ENCODE results near the gene TAF4.
"Not testable (repeated sequence)": the region's sequence is repeated elsewhere in the genome, so short reads cannot be mapped to it uniquely, and the experiment has no call there.

The TAF4 gene

DNA sequence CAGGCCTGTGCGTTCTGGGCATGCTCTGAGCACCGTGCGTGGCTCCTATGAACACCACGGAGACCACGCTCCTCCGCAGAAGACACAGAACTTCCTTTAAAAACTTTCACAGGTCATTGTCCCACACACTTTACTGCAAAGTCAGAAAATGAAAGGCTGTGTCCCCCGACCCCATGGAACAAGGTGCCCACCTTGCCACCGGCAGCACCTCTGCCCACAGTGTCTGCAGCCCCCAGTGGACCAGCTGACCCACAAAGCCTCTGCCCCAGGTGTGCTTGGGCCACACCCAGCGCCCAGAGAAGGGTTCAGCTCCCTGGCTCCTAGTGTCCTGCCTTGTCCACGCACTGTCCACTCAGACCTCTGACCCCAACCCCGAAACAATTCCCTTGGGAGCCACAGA lies 8.7 kb downstream of the TAF4 start:
- no peak for DNase-seq

DNA sequence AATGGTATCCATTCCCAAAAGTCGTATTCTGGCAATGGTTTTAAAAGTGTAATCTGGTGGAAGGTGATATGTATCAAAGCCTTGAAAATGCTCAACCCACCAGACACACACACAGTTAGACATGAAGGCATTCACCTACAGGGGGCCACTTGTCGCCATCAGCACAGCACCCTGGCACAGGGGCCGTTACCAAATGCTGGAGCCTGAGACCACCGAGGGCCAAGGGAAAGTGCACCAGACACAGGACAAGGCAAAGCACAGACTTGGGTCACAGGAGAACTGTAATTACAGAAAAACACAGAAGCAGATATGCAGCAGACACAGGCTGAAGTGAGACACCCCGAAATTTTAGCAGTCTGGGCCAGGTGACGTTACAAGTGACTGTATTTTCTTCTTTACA lies 9.3 kb downstream of the TAF4 start:
- no peak for DNase-seq

DNA sequence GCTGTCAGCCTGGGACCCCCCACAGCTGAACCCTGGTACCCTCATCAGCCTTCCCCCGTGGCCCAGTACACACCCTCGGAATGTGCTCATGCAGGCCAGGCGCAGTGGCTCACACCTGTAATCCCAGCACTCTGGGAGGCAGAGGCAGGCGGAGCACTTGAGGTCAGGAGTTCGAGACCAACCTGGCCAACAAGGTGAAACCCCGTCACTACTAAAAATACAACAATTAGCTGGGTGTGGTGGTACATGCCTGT lies 9.9 kb downstream of the TAF4 start:
- DNase-seq = not testable (repeated sequence)

DNA sequence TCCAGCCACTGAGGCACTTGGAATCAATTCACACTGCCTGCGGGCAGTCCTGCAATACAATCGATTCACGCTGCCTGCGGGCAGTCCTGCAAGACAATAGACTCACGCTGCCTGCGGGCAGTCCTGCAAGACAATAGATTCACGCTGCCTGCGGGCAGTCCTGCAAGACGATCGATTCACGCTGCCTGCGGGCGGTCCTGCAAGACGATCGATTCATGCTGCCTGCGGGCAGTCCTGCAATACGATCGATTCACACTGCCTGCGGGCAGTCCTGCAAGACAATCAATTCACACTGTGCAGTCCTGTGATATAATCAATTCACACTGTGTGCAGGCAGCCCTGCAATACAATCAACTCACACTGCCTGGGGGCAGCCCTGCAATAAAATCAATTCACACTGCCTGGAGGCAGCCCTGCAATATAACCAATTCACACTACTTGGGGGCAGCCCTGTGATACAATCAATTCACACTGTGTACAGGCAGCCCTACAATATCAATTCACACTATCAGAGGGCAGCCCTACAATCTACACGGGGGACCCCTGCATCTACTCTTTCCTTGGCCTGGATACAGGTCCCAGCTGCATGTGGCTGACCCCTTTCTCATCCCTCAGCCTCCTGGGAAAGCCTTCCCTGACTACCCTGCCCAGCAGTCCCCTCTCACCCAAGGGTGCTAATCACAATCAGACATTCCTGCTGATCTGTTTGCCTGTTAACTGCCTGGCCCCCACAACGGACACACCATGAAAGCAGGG lies 10.4 kb downstream of the TAF4 start:
- DNase-seq = no peak

DNA sequence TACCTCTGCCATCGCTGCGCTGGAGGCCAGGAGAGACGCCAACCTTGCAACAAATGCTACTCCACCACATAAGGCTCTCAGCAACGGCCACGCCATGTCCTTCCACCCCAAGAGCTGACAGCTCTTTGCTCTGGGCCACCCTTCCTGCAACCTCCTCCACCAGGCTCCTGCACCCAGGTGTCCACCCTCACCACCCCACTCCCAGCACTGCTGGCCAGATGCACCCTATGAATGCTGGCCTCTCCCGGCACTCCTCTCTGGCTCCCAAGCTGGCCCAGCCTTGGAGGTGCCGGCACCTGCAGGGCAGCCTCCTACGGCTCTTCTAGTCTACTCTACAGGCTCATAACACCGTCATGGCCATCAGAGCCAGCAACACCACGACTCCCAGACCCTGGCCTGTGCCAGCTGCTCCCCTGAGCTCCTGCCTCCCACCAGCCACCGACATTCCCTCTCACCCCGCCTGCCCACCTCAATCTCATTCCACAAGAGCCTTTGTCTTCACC lies 11.2 kb downstream of the TAF4 start:
- DNase-seq = no peak

DNA sequence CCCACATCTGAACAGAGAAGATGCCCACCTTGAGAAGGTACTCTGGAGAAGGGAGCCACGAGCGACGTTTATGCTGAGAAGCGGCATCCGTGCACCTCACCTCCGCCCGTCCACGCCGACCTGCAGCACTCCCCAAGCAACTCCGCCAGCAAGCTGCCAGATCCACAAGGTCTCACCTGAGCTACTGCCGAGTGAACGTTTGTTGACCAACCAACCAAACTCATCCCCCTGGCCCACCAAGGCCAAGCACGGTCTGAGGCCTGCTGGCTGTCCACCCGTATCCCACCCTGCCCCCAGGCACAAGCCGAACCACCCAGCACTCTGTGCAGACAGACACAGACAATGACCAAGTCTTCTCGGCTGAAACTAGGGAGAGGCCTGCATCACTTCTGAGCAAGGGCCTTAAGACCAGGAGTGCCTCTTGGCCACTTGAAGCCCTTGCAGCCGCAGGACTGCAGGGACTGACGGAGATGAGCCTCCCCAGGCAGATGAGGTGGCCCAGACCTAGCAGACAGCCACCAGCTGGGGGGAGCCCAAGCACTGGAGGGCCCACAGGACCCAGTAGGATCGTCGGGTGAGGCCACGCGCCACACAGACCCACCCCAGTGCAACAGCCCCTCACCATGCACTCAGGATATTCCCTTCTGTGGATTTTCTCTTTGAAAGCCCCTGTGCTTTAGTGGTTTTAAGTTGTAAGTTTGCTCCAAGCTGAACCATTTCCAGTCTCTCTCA lies 12.1 kb downstream of the TAF4 start:
- no peak for DNase-seq

DNA sequence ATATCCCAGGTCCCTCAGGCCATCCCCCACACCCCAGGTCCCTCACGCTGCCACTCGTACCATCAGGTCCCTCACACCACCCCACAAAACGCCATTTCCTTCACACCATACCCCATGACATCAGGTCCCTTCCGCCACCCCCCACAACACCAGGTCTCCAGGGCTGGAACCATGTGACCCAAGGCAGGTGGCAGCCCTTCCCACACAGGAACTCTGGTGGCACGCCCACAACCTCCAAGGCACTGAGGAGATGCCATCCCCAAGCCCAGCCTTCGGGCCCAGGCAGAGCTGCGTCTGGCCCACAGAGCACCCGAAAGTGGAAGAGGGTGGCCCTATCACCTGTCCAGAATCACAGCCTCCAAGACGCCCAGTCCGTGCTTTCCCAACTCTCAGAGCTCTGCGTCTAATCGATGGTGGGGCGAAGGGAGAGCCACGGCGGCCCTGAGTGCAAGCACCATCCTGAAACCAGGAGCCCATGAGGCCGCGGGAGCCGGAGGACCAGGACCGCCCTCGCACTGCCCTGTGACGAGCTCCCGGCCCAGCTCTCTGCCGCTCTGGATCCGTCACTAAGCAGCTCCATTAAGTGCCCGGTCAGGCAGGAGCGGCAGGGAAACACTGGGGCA lies 12.7 kb downstream of the TAF4 start:
- DNase-seq = no peak

DNA sequence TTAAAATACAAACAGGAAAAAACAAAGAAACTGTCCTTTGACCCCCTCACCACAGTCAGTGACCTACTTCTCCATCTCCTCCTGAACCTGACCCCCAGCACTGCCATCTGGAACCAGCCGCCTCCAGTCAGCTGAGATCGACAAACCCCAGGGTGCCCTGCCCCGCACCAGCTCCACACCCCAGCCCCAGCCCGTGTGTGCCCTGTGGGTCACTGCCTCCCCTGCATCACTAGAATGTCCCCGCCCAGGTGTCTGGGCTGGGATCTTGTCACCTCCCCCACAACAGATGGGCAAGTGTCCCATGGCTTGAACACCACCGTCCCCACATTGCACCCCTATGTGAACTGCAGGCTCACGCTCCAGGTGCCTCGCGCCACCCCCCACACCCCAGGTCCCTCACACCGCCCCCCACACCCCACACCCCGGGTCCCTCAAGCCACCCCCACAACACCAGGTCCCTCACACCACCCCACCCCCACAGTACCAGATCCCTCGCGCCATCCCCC lies 13.3 kb downstream of the TAF4 start:
- DNase-seq = no peak

DNA sequence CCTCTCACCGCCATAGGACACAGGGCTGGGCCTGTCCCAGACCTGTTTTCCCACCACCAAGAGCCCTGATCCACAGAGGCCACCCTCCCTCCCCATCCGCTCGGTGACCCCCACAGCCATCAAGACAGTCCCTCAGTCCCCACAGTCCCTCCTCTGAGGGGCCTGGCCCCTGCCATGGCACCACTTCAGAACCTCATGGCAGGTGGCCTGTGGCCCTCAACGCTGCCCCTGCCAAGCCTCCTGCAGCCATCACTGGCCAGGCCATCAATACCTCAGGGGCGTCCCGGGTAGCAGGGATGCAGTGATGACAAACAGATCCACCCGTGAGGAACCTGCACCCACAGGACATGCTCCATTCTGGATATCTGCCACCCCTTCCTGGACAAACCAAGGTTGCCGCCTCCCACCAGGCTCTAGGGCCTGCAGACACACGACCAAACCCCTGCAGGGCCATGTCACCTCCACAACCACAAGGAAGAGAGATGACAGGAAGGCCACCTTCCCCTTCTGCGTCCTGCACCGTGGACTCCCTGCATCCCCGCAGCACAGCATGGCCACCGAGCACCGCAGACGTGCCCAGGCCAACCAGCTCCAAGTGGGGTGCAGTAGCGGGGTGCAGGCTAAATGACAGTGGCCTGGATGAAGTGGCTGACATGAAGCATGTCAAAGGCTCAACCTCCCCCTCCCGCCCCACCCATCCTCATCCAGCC lies 14.0 kb downstream of the TAF4 start:
- DNase-seq = no peak

DNA sequence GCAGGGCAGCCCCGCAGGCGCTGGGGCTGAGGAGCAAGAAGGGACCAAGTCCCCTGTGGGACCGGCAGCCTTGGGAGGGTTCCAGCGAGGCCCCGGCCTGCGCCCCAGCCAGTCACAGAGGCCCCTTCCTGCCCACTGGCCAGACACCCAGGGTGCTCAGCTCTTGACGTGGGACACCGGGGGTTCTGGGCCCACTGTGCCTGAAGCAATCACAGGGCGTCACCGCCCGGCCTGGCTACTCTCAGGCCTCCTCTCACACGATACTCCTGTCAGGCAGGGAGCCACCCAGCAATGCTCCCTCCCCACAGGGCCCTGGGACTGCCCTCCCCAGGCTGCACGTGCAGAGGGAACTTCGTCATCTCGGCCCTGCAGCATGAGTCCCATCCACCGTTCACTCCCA lies 14.5 kb downstream of the TAF4 start:
- DNase-seq = no peak

DNA sequence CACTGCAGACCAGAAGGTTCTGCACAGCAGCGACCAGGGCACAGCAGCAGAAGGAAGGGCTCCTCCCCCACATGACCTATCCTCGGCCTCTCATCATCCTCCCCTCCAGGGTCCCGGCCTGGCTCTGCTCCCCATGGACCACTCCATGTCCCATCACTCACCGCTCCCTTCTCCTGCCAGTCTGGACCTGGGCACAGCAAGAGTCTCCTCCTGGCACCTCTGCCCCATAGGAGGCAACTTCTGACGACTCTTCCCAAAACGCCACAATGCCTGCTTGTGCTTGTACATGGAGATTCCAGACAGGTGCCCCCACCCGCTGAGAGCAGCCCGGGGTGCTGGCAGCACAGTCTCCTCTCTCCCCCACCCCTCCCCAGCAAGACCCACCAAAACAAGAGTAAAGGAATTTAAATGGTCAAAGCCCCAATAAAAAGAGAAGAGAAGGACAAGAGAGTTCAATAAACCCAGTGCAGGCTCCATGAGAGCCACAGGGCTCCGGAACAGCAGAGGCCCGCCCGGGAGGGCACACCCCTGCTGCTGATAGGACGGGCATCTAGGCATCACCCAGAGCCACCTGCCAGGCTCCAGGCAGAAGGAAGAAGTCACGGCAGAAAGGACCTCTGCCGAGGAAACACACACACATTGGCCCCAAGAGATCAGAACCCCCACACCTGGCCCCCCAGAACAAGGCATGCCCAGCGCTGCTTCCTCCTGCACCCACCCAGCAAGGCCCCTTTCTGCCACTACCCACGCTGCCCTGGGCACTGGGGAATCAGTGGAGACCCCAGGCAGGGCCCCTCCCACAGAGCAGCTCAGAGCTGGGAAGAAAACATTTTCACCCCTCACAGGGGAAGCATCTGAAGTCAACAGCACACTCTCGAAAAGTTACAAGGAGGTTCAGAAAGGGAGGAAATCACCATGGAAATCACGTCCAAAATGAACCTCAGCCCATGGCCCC lies 15.2 kb downstream of the TAF4 start:
- DNase-seq = no peak

DNA sequence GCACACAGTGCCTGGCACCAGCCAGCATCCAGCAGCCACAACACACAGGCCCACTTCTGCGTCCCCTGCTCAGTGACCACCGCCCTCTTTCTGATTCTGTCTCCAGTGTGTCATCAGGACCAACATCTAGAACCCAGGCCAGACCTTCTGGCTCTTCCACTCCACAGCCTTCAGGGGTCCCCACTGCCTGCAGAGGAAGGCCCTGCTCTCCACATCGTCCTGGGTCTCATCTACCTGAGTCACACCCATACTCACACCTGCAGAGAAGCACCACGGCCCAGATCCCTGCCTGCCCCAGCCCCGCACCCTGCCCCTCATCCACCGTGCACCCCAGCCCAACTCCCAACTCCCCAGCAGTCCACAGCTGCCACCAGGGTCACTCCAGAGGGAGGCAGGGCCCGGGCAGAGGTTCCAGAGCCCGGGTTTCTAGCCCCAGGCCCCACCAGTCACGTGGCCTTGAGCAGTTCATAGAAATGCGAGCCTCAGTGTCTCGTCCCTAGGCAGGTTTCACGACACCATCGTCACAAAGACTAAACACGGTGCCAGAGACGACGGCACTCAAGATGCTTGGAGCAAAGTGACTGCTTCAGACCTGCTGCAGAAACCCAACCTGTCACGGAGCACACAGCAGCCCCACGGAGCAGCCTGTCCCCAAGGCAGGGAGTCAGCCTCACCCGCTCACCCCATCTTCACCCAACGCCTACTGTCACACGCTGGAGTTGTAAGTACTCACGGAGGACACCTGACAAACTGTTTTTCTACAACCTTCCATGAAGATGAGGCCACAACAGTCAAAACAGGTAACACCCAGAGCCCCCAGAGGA lies 16.1 kb downstream of the TAF4 start:
- DNase-seq = no peak

DNA sequence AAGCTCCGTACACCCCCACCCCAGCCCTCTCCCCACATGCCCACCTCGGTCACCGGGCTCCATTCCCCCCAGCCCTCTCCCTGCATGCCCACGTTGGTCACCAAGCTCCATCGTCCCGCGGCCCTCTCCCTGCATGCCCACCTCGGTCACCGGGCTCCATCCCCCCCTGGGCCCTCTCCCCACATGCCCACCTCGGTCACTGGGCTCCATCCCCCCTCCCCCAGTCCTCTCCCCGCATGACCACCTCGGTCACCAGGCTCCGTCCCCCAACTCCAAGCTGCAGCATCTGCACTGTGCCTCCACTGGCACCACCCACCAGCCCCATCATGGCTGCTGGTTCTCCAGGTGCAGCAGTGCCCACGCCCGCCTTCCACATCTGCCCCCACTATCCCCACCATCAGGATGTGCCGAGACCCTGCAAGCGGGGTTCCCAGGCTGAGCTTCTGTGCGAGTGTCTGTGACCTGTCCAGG lies 16.8 kb downstream of the TAF4 start:
- DNase-seq = no peak

DNA sequence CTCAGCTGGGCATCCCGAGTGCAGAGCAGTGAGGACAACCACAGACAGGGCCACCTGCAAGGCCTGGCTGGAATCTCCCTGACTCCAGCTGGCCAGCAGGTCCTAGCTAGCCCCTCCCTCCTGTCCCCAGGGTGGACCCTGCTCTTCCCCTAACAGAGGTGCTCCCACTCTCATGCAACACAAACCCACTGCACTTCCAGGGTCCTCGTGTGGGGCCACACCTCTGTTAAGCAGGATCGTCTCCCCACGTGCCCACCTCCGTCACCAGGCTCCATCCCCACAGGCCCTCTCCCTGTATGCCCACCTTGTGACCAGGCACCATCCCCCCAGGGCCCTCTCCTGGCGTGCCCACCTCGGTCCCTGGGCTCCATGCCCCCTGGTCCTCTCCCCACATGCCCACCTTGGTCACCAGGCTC lies 17.3 kb downstream of the TAF4 start:
- no peak for DNase-seq

DNA sequence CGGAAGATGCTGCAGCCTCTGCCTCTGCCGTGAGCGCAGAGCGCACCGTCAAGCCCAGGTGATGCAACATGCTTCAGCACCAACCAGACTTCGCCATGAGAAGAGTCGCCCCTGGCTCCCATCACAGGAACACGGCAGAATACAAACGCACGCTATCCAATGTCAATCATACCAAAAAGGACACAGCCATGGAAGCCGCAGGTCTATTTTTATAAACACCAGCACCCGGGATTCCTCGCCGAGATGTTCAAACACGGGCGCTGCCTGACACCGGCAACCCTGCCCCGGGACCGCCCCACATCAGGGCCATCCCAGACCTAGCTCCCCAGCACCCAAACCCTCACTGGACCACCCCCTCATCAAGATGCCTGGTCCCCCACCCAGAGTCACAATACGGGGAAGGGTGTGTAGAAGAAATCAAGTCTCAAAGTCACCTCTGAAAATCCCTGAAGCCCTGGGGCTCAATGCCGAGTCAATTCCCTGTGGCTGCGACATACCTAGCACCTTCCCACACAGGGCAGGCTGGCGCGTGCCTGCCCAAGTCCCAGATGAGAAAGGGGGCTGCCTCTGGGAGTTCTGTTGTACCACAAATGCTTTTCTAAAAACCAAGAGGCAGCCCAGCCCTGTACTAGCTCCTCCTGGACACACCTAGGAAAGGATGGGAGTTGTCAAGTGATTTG lies 17.9 kb downstream of the TAF4 start:
- DNase-seq = no peak

DNA sequence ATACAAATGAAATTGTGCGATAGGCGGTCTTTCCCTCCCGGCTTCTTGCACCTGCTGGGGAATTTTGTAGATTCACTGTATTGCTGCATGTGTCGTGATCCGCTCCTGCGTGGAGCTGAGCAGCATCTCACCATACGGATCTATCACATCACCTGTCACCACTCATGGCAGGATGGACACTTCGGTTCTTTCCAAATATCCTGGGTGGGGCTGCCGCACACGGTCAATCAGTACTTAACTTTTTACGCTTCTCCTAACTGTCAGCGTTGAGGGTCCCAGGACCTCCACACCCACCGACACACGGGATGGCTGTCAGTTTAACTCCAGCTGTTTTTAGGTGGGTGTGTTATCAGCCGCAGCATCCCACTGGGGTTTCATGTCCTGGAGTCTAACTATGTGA lies 19.2 kb downstream of the TAF4 start:
- no peak for DNase-seq

DNA sequence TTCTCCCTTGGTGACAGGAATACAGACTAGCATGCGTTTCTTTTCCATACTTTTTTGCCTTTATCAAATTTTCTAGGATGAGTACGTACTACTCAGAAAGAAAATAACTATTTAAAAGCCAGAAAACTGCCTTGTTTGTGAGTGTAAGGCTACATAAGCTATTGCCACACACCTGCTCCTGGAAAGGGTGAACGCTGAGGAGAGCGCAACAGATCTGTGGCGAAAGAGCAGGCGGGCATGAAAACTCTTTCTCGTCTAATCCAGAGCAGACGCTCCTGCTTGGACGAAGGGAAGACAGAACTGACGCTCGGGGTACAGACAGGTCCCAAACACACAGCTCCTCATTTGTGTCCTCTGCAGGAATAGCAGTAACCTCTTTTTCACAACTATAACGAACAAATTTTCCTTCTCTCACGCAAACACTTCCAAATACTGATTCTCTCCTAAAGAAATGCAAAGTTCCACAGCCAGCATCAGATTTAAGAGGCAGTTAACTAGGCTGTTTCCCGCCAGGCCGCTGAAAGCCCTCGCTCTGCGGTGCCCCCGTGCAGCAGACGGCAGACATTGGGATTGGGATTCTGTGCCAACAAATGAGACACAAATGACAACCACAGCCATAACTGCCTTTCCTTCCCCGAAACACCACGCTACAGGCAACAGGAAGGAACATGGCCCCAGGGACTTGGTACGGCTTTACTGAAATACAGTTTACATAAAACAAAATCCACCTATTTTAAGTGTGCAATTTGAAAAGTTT lies 20.0 kb downstream of the TAF4 start:
- no peak for DNase-seq

DNA sequence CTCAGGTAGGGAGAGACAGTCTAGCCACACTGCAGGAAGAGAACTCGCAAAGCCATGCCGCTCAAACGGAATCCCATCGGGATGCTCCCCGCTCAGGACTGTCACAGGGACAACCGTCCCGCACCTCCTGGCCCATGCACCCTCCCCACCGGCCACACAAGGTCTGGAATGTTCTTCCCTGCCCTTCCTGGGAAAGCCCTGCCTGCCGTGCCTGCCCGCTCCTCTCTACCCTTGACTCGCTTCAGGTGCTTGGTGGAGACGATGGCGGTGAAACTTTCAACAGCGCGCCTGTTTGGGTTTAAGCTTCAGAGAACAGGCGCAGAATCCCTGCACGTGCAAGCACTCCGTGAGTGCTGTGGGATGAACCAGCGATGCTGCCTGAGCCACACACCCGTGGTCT lies 20.6 kb downstream of the TAF4 start:
- no peak for DNase-seq

DNA sequence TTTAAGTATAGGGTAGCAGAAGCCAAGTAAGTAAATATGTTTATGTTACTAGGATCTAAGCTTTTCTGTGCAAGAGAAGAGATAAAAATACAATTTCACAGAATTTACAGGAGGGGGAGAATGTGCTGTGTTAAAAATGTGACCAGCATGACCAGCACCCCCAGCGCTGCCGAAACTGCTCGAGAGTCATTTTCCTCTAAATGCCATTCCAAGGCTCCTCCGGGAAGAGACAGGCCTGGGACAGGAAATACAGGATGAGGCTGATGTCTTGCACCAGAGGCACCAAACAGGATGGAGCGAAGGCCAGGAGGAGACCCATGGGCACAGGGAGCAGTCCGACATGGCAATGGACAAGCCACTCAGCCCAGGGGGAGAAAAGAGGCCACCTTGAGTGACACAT lies 21.1 kb downstream of the TAF4 start:
- no peak for DNase-seq

Data from activated T-cell treated with anti-CD3 and anti-CD28 coated beads, Interleukin-2, amount 50 U/mL, for 48 hours (primary cell).